HepG2 (cell line): ENCODE measurements around the gene NCBP3. TPM values are rescaled to one million over a fixed set of nuclear protein-coding genes. Genes with fewer than 3 reads are reported as not detected.

Experiments used
- ATAC-seq: fragments of 200-7000 bp; cut with Tn5 transposase; 3 replicates; pipeline ENCODE4 v1.9.1; 2020; ENCODE audit warnings: mild to moderate bottlenecking, moderate library complexity
- BruUV-seq: library from RNA; stranded (reverse); fragments of 400-500 nt; replicated peaks from 2 replicates; lab custom pipeline; 2021; lab: Mats Ljungman, UMichigan
- CTCF ChIA-PET: fragments of 300-600 bp; formaldehyde crosslinking; extraction: SDS; loops from one replicate; lab custom pipeline; 2021; ENCODE audit warnings: low total read pairs, inconsistent platforms, low intra/inter-chr PET ratio; lab: Yijun Ruan, JAX
- POLR2A ChIA-PET: fragments of 350-600 bp; sonication (Branson Sonifier 250); formaldehyde crosslinking; loops from one replicate; lab custom pipeline; 2020; ENCODE audit warnings: antibody characterized with exemption, inconsistent platforms; lab: Yijun Ruan, JAX
- DNase-seq: peaks from one replicate; pipeline ENCODE4 v3.0.0-alpha.2; 2015; ENCODE audit warnings: low spot score
- FAIRE-seq: peaks from 3 replicates; lab custom pipeline; 2011; peaks lifted over from hg19 to GRCh38; lab: Jason Lieb, UNC
- H2AFZ ChIP-seq: one replicate; pipeline ENCODE4 v1.6.1; 2011; ENCODE audit warnings: low read length, inconsistent platforms
- H3K27ac ChIP-seq: fragments of 300-600 bp; 3 replicates; pipeline ENCODE4 v1.8.0; 2011; ENCODE audit warnings: mixed run types, mild to moderate bottlenecking, mixed read lengths, low read length, inconsistent platforms; ENCODE audit not compliant: insufficient read depth; ENCODE audit errors: extremely low read length
- H3K27me3 ChIP-seq, 2 experiments: fragments of 200-600 bp in 1 of 2; 2 replicates in 1 of 2; 3 replicates in 1 of 2; pipeline versions ENCODE4 v1.6.0 to v1.8.0; 2011; ENCODE audit warnings: low read length in 2 of 2, mild to moderate bottlenecking in 2 of 2, moderate library complexity in 2 of 2, inconsistent platforms in 1 of 2; ENCODE audit not compliant: insufficient read depth in 2 of 2, control insufficient read depth in 1 of 2
- H3K36me3 ChIP-seq, 2 experiments: fragments of 200-600 bp in 1 of 2; replicated peaks in 1 of 2; 2 replicates in 1 of 2; 3 replicates in 1 of 2; pipeline versions ENCODE4 v1.5.1 to v1.8.0; 2011; ENCODE audit warnings: low read length in 2 of 2, inconsistent platforms in 1 of 2; ENCODE audit not compliant: insufficient read depth in 2 of 2, control insufficient read depth in 1 of 2
- H3K4me1 ChIP-seq: 2 replicates; pipeline ENCODE4 v1.5.1; 2012; ENCODE audit warnings: low read length, inconsistent platforms; ENCODE audit not compliant: insufficient read depth
- H3K4me2 ChIP-seq: 2 replicates; pipeline ENCODE4 v1.6.0; 2011; ENCODE audit warnings: low read depth, low read length, inconsistent platforms
- H3K4me3 ChIP-seq, 3 experiments: fragments of 200-600 bp in 1 of 3; sonication (generic), shearing (Covaris generic) in 1 of 3; replicated peaks in 1 of 3; 2 replicates each; pipeline ENCODE4 v1.5.1; 2011 to 2016; ENCODE audit warnings: low read length in 3 of 3, inconsistent platforms in 2 of 3, low read depth in 2 of 3, mild to moderate bottlenecking in 2 of 3, control low read depth in 1 of 3, mixed read lengths in 1 of 3; ENCODE audit not compliant: insufficient read depth in 1 of 3
- H3K79me2 ChIP-seq: one replicate; pipeline ENCODE4 v1.6.1; 2011; ENCODE audit warnings: low read length, inconsistent platforms; ENCODE audit not compliant: insufficient read depth
- H3K9ac ChIP-seq: 2 replicates; pipeline ENCODE4 v1.6.0; 2011; ENCODE audit warnings: mild to moderate bottlenecking, low read depth, low read length, inconsistent platforms; ENCODE audit not compliant: insufficient read depth
- H3K9me3 ChIP-seq: 2 replicates; pipeline ENCODE4 v1.5.1; 2012; ENCODE audit warnings: mild to moderate bottlenecking, low read length
- H4K20me1 ChIP-seq: 2 replicates; pipeline ENCODE4 v1.6.0; 2011; ENCODE audit warnings: inconsistent platforms, mild to moderate bottlenecking, low read length, moderate library complexity; ENCODE audit not compliant: insufficient read depth
- BHLHE40 ChIP-seq: IDR thresholded peaks from 2 replicates; pipeline ENCODE4 v1.6.1; 2011; ENCODE audit warnings: low read length, improper control_type of control experiment
- BRF2 ChIP-seq: sonication (generic); formaldehyde crosslinking; IDR thresholded peaks from 2 replicates; pipeline ENCODE4 v1.8.1; 2022; ENCODE audit warnings: mild to moderate bottlenecking, missing genetic modification reagents
- HNF4A ChIP-seq: sonication (generic); formaldehyde crosslinking; IDR thresholded peaks from 2 replicates; pipeline ENCODE4 v1.4.0; 2020; ENCODE audit warnings: missing genetic modification reagents
- HOXA5 ChIP-seq: sonication (generic); formaldehyde crosslinking; IDR thresholded peaks from 2 replicates; pipeline ENCODE4 v1.4.0; 2020; ENCODE audit warnings: missing genetic modification reagents
- MAX ChIP-seq: IDR thresholded peaks from 2 replicates; pipeline ENCODE4 v1.6.1; 2012; ENCODE audit warnings: inconsistent platforms
- MEIS2 ChIP-seq: sonication (generic); formaldehyde crosslinking; IDR thresholded peaks from 2 replicates; pipeline ENCODE4 v1.9.0; 2021; ENCODE audit warnings: mild to moderate bottlenecking, missing genetic modification reagents
- NFYB ChIP-seq: sonication (generic); formaldehyde crosslinking; IDR thresholded peaks from 2 replicates; pipeline ENCODE4 v1.4.0; 2020; ENCODE audit warnings: missing genetic modification reagents
- NFYC ChIP-seq: IDR thresholded peaks from 2 replicates; pipeline ENCODE4 v1.6.1; 2016; ENCODE audit warnings: missing genetic modification reagents, missing compliant biosample characterization
- ZNF768 ChIP-seq: sonication (generic); formaldehyde crosslinking; IDR thresholded peaks from 2 replicates; pipeline ENCODE4 v1.4.0; 2020; ENCODE audit warnings: missing genetic modification reagents
- WGBS: methylation state at CpG from one replicate; pipeline ENCODE4 v1.1.6; 2017; ENCODE audit warnings: low lambda C conversion rate; 5-methylcytosine and 5-hydroxymethylcytosine counted together
- in situ Hi-C: cut with HindIII; loops from 2 replicates; pipeline ENCODE4 v1.10.0; 2017; ENCODE audit warnings: low pct_unique_long_range_greater_than_20kb; ENCODE audit not compliant: extremely low pct_ligation_motif_present
- intact Hi-C: fragments of 100-400 bp; cut with micrococcal nuclease; formaldehyde crosslinking; loops from one replicate; pipeline ENCODE4 v1.10.0; 2022; ENCODE audit not compliant: unreplicated experiment
- polyA plus RNA-seq, 8 experiments: library from polyadenylated mRNA; depleted of rRNA in 3 of 8; stranded (reverse) in 7 of 8; unstranded in 1 of 8; fragments of >200 nt; fragmentation: Illumina TruSeq in 4 of 8; extraction: Trizol in 4 of 8; gene quantifications; 2 replicates each; pipeline versions ENCODE4 v1.2.1 to v1.2.3, GENCODE V29; 2011 to 2016; ENCODE audit warnings: low read depth in 4 of 8, missing spikeins in 1 of 8, mixed read lengths in 1 of 8; ENCODE audit not compliant: insufficient read depth in 1 of 8
- total RNA-seq, 5 experiments: library from RNA; depleted of rRNA; stranded (reverse); fragments of >200 nt; fragmentation: Illumina TruSeq; extraction: Trizol; gene quantifications; 2 replicates each; pipeline ENCODE4 v1.2.3, GENCODE V29; 2016; ENCODE audit warnings: low read depth in 1 of 5

NCBP3 gene
- total and polyA plus RNA-seq, 2 of the 13 experiments (the other 11 are each of a cell fraction or from before 2014, with no cell fraction given), result 19.5 to 24.8 TPM

- DNase-seq (no peak), FAIRE-seq (no peak), ATAC-seq (no peak)
- Histone ChIP-seq H3K9me3 (no peaks in the 10 kb centered on the region), H3K27me3 (no peaks in the 10 kb centered on the region), H3K9ac (no peak overlapping the region), H3K79me2 (no peaks in the 10 kb centered on the region), H4K20me1 (no peaks in the 10 kb centered on the region), H3K4me1 (peaks cover 8% of the 10 kb centered on the region; the same call in 1 of the 2 replicates), H2AFZ (no peak overlapping the region), H3K4me3 (no peak overlapping the region), H3K27ac (no peak overlapping the region), H3K4me2 (no peak overlapping the region), H3K36me3 (no peaks in the 10 kb centered on the region; a peak in 1 of 5 replicates)
- WGBS, result 95% methylated on average over 3 of the region's 7 CpGs
- no TSS peak for BruUV-seq
- ChIA-PET CTCF (no interaction called here), POLR2A (no interaction called here)
- intact Hi-C loops (no loop called here), in situ Hi-C loops (no loop called here)
- no peak for TF ChIP-seq MEIS2
- peak; percentile 87 for TF ChIP-seq ZNF768
These were observed 34.9 kb upstream of the NCBP3 start for GRCh38 chr17:3880983-3881382.

GRCh38 chr17:3879591-3880417, 33.8 kb upstream of the NCBP3 start:
- no peaks in the 10 kb centered on the region; a peak in 1 of 5 replicates for H3K36me3 ChIP-seq
- no peak overlapping the region for H3K4me2 ChIP-seq
- H3K4me1 ChIP-seq, result peaks cover 8% of the 10 kb centered on the region; the same call in 1 of the 2 replicates
- peak; percentile 69 for ATAC-seq
- FAIRE-seq, result no peak
- no peak overlapping the region for H3K27ac ChIP-seq
- H3K79me2 ChIP-seq, result no peaks in the 10 kb centered on the region
- no peak for DNase-seq
- no TSS peak for BruUV-seq
- H3K4me3 ChIP-seq, result no peak overlapping the region
- 84% methylated on average over 22 of the region's 25 CpGs for WGBS
- ChIA-PET CTCF (no interaction called here), POLR2A (interaction anchor here (1.5 to 1.6 kb wide), 2 partner anchors 25 to 34 kb away, joined by 5 to 7 read pairs; partner anchors contain the start of gene NCBP3)
- no peaks in the 10 kb centered on the region for H4K20me1 ChIP-seq
- in situ Hi-C loops (no loop called here), intact Hi-C loops (no loop called here)
- TF ChIP-seq NFYB (CRISPR knock-in tag) (peak; percentile 64), NFYC (CRISPR knock-in tag) (peak; percentile 27; the same call in 1 of the 2 replicates), BHLHE40 (peak; percentile 97), HNF4A (CRISPR knock-in tag) (peak; percentile 47), MAX (0 out of 2 replicates have a peak, but pooled peaks have one; percentile 18), HOXA5 (CRISPR knock-in tag) (no peak), BRF2 (CRISPR knock-in tag) (no peak)
- H3K27me3 ChIP-seq, result no peaks in the 10 kb centered on the region
- H3K9me3 ChIP-seq, result no peaks in the 10 kb centered on the region
- H2AFZ ChIP-seq, result no peak overlapping the region
- no peak overlapping the region for H3K9ac ChIP-seq
